ENCODE results near the gene FKBP11. TPM values are rescaled to one million over a fixed set of nuclear protein-coding genes. Genes with fewer than 3 reads are reported as not detected.

FKBP11 gene
- total and polyA plus RNA-seq, 2 of the 13 experiments (the other 11 are each of a cell fraction or from before 2014, with no cell fraction given), result 15.5 to 19.4 TPM

DNA sequence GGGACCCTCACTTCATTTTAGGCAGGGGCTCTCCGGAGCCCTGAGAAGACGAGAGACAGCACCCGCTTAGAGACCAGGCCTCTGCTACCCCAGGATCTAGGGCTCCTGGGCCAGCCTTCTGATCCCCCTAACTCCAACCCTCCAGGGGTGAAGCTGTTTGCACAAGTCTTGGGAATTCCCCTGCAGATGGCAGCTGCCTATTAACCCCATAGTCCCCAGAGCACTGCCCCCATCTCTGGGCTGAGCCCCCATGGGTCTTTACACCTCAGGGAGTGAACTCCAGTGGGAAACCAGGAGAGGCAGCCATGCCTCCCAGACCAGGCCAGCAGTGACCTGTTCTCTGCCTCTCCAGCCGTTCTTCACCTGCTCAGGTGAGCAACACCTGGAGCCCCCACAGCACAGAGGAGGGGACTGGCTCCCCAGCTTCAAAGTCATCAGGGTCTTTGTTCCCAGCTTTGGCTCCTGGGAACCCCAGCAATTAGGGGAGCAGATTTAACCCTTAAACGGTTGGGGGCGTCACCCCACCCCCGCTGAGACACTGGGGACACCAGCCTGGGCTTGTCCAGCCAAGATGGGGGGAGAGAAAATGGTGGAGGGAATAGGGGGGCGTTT, 44.0 kb upstream of the FKBP11 start:
- Histone ChIP-seq H3K79me2 (ENCODE audit: insufficient read depth, low read length) (no peaks in the 10 kb centered on the region), H3K9ac (ENCODE audit: insufficient read depth, low read depth, low read length) (no peak overlapping the region), H3K4me1 (ENCODE audit: insufficient read depth, low read length) (peaks cover 46% of the 10 kb centered on the region), H2AFZ (ENCODE audit: low read length) (no peak overlapping the region), H3K4me3 (replicated peaks in 1 of 3; ENCODE audit: insufficient read depth in 1 of 3, low read depth in 2 of 3, low read length in 3 of 3) (peak overlapping the region in 1 of 3 experiments; percentile 72; a peak in 1 of 6 replicates), H3K27ac (ENCODE audit: extremely low read length, insufficient read depth, low read length) (no peak overlapping the region), H3K9me3 (ENCODE audit: low read length) (no peaks in the 10 kb centered on the region), H4K20me1 (ENCODE audit: insufficient read depth, low read length) (peaks cover 9% of the 10 kb centered on the region; the same call in 1 of the 2 replicates), H3K4me2 (ENCODE audit: low read depth, low read length) (peak overlapping the region; percentile 78; the same call in 1 of the 2 replicates), H3K27me3 (ENCODE audit: control insufficient read depth in 1 of 2, insufficient read depth in 2 of 2, low read length in 2 of 2) (peaks cover 24 to 91% of the 10 kb centered on the region in 2 experiments), H3K36me3 (replicated peaks in 1 of 2; ENCODE audit: control insufficient read depth in 1 of 2, insufficient read depth in 2 of 2, low read length in 2 of 2) (no peaks in the 10 kb centered on the region)
- no peak for ATAC-seq
- TF ChIP-seq RELA (CRISPR knock-in tag; IDR thresholded peaks at IDR 0.05) (peak; percentile 90; the same call in 1 of the 2 replicates), ZNF101 (CRISPR knock-in tag; IDR thresholded peaks at IDR 0.05; ENCODE audit: borderline replicate concordance, low read depth) (no peak), ZNF652 (CRISPR knock-in tag; IDR thresholded peaks at IDR 0.05; ENCODE audit: borderline replicate concordance, low read depth) (peak; percentile 89), MED1 (CRISPR knock-in tag; IDR thresholded peaks at IDR 0.05) (no peak)
- intact Hi-C loops (cut with micrococcal nuclease; ENCODE audit: unreplicated experiment) (no loop called here), in situ Hi-C loops (cut with HindIII; ENCODE audit: extremely low pct_ligation_motif_present, low pct_unique_long_range_greater_than_20kb) (no loop called here)
- POLR2A ChIA-PET, result interaction anchor here (1.6 kb wide), 1 partner anchor 12 kb away, joined by 7 read pairs; the partner anchor contains the start of gene ARF3
- CTCF ChIA-PET (ENCODE audit: low intra/inter-chr PET ratio, low total read pairs), result no interaction called here
- BruUV-seq (replicated peaks), result no TSS peak
- WGBS (ENCODE audit: low lambda C conversion rate), result 19% methylated on average over 5 of the region's 8 CpGs
- no peak for FAIRE-seq
- DNase-seq (ENCODE audit: low spot score), result no peak

GRCh38 chr12:48968467-48968866, 43.2 kb upstream of the FKBP11 start:
- WGBS (ENCODE audit: low lambda C conversion rate), result 11% methylated on average over 3 of the region's 3 CpGs
- Histone ChIP-seq H2AFZ (ENCODE audit: low read length) (no peak overlapping the region), H3K27me3 (ENCODE audit: control insufficient read depth in 1 of 2, insufficient read depth in 2 of 2, low read length in 2 of 2) (peaks cover 24 to 83% of the 10 kb centered on the region in 2 experiments), H3K27ac (ENCODE audit: extremely low read length, insufficient read depth, low read length) (no peak overlapping the region), H4K20me1 (ENCODE audit: insufficient read depth, low read length) (peaks cover 6% of the 10 kb centered on the region; the same call in 1 of the 2 replicates), H3K9ac (ENCODE audit: insufficient read depth, low read depth, low read length) (no peak overlapping the region), H3K9me3 (ENCODE audit: low read length) (no peaks in the 10 kb centered on the region), H3K4me2 (ENCODE audit: low read depth, low read length) (no peak overlapping the region), H3K4me3 (replicated peaks in 1 of 3; ENCODE audit: insufficient read depth in 1 of 3, low read depth in 2 of 3, low read length in 3 of 3) (no peak overlapping the region), H3K36me3 (replicated peaks in 1 of 2; ENCODE audit: control insufficient read depth in 1 of 2, insufficient read depth in 2 of 2, low read length in 2 of 2) (no peaks in the 10 kb centered on the region), H3K4me1 (ENCODE audit: insufficient read depth, low read length) (peaks cover 38% of the 10 kb centered on the region), H3K79me2 (ENCODE audit: insufficient read depth, low read length) (no peaks in the 10 kb centered on the region)
- no TSS peak for BruUV-seq (replicated peaks)
- POLR2A ChIA-PET, result interaction anchor here (1.0 to 1.6 kb wide), 2 partner anchors 11 kb away, joined by 4 to 7 read pairs; partner anchors contain the start of gene ARF3
- in situ Hi-C loops (cut with HindIII; ENCODE audit: extremely low pct_ligation_motif_present, low pct_unique_long_range_greater_than_20kb) (no loop called here), intact Hi-C loops (cut with micrococcal nuclease; ENCODE audit: unreplicated experiment) (no loop called here)
- no peak for DNase-seq (ENCODE audit: low spot score)
- FAIRE-seq, result no peak
- CTCF ChIA-PET (ENCODE audit: low intra/inter-chr PET ratio, low total read pairs), result no interaction called here
- ATAC-seq, result no peak
- TF ChIP-seq ZBTB8A (CRISPR knock-in tag; IDR thresholded peaks at IDR 0.05; ENCODE audit: borderline replicate concordance, low read depth) (no peak), PRDM15 (CRISPR knock-in tag; IDR thresholded peaks at IDR 0.05) (no peak), SYNCRIP (IDR thresholded peaks at IDR 0.05; ENCODE audit: insufficient read depth, low read depth, low read length) (no peak), ZNF121 (CRISPR knock-in tag; IDR thresholded peaks at IDR 0.05) (no peak)
